HG02938 (cell line): ENCODE data around the gene VGLL4.

Source experiments
- ATAC-seq: cut with Tn5 transposase; IDR thresholded peaks from one replicate; pipeline ENCODE4 v1.9.1; 2021; ENCODE audit warnings: mild to moderate bottlenecking, moderate library complexity; ENCODE audit not compliant: unreplicated experiment

Gene VGLL4

DNA sequence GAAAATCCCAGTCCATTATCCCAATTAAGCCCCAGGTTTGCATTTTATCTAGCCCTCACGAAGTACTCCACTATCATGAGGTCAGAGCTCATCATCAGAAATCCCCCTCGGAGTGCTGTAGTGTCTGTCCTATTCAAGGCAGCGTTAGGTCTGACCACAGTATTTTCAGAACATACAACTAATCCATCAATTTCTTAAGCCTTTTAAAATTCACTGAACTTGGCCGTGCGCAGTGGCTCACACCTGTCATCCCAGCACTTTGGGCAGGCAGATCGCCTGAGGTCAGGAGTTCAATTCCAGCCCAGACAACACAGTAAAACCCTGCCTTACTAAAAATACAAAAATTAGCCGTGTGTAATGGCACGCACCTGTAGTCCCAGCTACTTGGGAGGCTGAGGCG is 11.9 kb downstream of the VGLL4 start:
- ATAC-seq = no peak

DNA sequence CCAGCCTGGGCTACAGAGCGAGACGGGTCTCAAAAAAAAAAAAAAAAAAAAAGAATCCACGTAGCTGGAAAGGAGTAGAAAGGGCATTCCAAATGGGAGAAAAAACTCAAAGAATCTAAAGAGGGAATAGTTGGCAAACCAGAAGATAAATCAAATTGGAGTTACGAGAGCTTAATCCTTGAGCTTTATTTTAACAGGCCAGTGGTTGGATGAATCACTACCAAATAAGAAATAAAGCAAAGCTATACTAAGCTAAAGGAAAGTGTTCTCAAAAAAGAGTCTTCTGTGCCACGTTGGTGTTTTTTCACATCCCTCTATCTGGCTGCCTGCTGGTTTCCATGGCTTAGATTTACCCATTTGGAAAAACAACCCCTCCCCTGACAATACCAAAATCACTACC is 14.0 kb downstream of the VGLL4 start:
- ATAC-seq = no peak

DNA sequence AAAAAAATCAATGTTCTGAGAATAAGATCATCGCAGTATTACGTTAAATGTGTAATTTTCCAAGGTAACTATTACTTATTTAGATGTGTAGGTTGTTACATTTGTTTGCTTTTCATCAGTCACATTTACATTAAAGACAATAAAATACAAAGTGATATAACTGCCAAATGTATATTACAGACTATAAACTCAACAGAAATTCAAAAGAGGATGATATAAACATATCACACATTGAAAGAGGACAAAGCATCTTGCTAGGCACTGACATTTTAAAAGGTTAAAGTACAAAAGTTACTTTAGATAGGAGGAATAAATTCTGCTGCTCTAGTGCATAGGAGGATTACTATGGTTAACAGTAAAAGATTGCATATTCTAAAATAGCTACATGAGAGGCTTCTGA is 16.1 kb downstream of the VGLL4 start:
- no peak for ATAC-seq

DNA sequence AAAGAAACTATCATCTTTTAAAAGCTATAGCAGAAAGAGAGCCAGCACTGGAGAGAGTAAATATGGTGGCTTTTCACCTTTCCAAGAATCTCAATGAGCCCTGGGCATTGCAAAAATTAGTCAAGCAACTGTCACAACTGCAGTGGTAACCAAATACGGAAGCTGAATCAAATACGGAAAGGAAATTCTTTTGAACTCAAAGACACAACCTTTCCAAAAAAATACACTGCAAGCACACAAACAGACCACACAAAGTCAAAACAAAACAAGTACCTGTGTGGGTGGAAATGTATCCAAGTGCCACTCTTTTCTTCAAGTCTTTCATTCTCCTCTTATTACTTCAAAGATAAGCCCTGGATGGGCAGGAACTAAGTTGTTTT is 17.6 kb downstream of the VGLL4 start:
- ATAC-seq = no peak

DNA sequence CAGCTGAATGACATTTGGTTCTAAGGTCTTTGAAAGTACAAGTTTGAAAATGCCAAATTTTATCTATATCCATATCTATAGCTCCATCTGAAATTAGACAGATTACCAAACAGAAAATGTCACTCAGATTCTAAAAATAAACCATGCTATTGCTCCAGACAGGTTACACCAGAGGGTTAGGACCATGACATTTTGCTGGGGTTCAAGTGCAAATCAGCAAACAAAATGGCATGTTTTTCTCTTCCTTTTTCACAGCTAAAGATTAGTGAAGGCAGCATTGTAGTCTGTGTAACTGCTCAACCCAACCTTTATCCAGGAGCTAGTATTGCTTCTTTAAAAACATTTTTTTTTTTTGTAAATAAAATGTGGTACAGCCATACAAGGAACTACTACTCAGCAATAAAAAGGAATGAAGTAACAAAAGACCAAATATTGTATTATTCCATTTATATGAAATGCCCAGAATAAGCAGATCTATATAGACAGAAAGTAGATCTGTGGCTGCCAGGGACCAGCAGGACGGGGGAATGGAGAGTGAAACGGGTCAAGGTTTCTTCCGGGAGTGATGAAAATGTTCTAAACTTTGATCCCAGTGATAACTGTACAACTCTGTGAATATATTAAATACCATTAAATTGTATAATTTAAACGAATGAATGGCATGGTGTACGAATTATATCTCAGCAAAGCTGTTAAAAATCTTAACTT is 18.2 kb downstream of the VGLL4 start:
- no peak for ATAC-seq

DNA sequence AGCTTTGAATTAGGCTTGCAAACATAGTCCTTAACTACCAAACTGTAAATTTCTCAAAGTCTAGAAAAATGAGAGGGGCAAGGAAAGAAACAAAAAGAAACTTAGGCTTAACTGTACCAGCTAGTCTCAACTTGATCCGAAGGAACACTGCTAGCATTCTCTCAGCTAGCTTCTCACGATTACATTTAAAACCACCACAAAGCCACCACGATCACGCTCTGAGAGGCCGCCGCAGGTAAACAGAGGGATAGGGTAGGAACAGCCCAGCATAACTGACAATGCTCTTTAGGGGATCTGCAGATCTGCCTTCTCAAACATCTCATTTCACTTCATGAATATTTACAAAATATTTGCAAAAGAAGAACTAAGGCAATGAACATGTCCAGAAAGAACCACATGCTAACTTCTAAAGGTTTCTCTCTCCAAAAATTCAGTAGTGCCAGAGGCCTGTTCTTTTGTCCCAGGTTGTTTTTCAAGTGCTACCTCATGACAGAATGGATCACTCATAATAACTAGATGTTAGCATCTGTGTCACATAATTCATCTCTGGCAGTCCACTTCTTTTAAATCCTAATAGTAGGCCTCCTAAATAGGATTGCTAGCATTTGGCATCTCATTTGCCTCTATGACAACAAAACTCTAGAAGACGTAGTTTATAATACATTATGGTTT is 18.9 kb downstream of the VGLL4 start:
- ATAC-seq = no peak

DNA sequence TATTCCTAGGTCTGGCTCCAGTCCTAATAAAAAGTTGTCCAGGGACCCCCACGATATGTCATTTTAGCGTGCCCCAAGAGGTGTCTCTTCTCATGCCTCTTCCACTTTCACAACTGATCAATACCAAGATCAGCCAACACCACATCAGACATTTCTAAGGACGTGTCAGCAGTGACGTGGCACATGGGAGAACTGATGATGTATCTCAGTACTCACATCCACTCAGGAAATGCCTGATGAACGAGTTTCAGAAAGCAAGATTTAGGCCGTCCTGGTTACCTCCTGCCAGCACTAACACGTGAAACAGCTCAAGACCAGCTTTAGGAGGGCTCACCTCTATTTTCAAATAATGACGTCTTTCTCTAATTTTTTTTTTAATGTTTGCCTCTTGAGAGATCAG is 19.6 kb downstream of the VGLL4 start:
- no peak for ATAC-seq

DNA sequence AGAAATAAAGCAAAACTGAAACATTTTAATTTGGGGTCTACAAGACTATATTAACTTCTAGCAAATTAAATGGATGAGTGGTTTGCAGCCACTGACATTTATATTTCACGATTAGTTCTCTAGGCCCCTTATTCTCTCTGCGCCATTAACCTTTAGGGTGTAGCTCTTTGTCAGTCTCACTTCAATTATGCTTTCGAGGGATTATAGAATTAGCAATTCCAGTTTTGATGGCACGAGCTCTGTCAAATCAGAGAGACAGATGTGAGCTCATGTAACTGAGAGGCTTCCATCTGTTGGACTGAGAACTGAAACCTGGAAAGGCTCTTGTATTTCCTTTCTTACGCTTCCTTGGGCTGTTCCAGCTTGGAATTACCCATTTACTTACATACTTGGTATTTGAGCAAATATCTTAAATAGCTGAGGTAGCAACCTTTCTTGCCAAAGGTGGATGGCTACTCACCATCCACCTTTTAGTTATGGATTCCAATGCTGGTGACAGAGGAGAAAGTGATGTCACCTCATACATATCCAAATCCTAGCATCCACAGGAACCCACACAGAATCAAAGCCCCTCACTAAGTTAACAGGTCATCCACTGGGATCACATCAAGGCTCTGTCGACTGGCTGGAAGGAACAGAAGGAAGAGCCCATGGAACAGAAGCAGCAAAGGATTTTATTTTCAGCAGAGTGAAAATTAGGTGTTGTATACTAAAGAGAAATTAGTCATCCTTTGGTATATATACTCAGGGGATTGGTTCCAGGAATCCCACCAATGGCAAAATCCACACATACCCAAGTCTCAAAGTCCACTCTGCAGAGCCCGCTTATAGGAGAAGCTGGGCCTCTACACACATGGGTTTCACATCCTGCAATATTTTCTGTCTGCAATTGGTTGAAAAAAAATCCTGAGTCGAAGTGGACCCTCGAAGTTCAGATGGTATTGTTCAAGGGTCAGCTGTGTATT is 20.8 kb downstream of the VGLL4 start:
- ATAC-seq = no peak

DNA sequence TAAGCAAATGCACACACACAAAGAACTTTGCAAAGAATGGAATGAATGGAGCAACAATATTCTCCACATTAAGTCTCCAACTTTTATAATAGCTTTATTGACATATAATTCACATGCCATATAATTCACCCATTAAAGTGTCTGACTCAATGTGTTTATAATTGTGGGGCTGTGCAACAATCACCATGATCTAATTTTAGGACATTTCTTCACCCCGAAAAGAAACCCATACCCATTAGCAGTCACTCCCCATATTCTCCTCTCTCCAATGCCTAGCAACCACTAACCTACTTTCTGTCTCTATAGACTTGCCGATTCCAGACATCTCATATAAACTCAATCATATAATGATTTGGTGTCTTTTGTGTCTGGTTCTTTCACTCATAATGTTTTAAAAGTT is 22.6 kb downstream of the VGLL4 start:
- ATAC-seq = no peak

DNA sequence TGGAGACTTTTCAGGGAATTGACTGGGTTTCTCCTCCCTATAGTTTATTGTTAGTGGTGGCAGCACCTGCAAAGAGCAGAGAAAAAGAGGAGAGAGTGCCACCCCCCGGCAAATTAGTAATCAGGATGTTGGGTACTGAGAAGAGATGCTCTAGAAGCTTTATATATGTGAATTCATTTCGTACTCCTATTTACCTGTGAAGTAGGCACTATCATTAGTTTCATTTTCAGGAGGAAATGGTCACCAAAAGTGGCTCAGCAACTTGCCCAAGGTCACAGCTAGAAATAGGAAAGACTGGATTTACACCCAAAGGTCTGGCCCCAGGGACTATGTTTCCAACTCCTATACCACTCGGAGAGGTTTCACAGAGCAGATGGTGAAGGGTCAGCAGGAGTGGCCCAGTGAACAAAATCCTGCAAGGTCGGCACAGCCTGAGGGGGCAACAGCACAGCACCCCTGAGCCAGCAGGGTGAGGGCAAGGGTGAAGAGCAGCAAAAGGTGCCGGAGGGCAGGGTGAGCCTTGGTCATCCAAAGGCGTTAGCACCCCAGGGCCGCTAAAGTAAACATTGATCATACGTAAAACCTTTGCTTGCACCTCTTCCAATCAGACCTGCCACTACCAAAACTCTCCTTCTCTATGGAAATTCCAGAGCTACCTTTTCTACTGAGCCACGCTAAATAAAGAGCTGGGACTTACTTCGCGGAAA is 23.6 kb downstream of the VGLL4 start:
- ATAC-seq = no peak

DNA sequence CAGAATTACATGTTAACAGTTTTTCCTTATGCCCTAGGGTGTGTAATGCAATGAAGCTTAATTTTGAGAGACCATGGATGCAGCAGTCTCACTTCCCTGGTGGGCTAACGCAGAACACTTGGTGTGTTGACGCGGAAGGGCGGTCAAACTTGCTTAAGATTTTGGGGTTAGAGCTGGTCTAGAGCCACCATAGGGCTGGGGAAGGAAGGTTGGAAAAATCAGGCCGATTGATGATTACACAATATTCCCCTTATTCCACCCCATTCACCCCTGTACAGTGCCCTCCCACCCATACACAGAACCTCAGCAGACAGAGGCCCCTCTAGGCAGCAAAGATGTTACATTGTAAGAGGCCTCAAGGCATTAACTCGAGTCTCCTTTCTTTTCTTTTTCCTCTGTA is 24.3 kb downstream of the VGLL4 start:
- ATAC-seq = no peak

DNA sequence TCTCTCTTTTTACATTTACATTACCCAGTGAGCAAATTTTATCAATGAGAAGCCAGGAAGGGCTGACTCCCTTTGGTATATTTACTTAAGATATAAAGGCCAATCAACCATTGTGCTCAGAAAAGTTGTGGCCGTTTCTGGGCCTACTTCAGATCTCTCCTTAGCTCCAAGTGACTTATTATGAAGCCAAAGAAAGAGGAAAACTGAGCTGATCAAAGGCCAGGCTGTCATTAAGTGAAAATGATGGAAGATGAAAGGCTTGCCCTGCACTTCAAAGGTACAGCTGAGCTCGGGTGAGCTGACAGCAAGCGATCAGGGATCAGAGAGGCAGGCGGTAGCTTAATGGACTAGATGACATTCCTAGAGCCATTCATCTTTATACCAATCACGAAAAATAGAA is 24.8 kb downstream of the VGLL4 start:
- no peak for ATAC-seq

DNA sequence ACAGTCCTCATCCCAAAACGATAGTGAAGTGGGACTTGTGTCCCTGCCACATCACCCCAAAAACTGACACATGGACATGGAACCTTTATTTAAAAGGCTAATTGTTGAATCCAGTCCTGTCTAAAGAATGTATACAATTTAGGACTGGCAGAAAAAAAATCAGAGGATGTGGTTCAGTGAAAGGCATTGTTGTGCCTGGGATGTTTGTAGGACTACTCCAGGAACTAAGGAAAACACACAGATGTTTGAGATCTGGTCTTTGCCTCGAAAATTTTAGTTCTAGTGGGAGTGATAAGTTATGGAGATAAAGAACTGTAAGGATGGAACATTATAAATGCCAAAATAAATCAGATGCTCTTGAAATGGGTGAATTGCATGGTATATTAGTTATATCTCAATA is 27.2 kb downstream of the VGLL4 start:
- ATAC-seq = no peak

DNA sequence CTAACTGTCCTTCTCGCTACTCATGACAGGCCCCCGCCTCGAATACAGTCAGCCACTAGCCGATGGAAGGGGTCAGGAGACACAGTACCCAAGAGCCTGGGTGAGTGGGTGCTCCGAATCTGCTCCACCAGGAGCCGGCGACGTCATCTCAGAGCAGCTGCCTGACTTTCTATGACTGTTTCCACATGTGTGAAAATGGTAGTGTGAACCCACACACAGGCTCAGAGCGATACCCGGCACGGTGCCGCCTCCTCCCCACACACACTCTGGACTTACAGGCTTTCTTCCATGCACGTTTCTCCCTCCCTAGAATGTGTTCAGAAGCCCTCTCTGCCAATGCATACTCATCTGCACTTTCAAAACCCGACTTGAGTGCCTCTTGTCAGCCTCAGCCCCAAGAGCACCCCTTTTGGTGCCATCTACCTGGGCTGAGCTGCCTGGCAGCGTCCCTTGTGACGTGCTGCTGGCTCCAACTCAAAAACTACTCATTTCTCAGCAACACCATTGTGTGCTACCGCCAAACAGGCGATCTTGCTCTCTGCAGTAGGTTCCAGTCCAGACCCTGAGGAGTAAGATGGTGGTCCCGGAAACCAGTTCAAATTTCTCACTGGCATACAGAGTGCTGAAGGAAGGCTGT is 29.7 kb downstream of the VGLL4 start:
- no peak for ATAC-seq

DNA sequence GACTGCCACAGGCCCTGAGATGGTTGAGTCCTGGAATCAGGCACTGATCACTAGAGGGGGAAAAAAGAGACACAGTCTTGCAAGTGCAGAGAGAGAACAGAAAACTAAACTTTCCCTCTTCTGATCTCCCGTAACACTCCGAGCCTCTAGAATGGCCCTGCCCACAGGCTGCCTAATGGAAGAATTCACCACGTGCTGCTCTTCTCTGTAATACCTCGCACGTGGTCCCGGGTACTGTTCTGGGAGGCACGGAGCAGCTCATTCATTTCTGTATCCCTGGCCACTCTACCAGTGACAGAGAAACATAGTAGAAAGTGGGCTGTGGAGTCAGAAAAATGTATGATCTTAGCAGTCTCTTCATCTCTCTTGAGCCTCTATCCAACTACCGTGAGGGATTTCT is 30.4 kb downstream of the VGLL4 start:
- no peak for ATAC-seq

DNA sequence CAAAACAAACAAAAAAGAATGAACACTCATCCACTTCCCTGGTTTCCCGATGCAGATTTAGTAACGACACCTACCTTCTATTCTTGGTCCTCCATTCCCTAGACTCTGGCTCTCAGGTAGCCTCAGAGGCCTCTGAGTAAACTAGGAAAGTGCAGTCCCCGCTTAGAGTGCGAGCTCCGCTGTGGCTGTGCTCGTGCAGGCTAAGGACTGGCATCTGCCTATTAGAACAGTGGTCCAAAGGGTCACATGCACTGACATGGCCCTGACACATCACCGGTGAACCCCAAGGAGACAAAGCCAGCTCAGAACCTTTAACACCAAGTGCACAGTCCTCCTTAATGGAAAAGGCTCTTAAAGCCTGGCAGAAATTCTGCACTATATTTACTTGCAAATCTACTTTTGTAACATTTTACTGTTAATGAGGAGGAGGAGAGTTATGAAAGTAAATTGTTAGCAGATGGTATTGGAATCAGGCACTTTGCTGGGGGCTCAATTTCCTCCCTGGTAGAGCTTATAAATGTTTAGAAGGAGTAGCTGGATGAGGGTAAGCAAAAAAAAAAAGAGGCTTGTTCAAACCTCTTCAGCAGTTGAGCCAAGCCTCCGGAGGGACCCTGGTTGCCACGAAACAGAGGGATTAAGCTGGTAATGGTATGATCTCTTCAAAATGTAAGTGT is 31.1 kb downstream of the VGLL4 start:
- ATAC-seq = no peak

DNA sequence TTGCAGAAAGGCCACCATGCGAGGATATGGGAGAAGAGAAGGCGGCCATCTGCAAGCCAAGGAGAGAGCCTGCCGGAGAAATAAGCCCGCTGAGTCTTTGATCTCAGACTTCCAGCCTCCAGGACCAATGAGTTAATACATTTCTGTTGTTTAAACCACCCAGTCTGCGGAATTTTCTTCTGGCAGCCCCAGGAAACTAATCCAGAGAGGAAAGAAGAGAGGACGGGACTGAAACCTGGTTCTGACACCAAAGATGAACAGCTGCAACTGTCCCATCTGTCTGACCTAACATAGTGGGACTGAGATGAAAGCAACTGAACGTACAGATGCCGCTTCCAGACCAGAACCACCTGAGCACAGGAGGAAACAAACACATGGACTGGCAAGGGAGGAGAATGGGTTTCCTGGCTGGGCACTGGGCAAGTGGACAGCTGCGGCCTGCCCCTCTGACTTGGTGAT is 32.3 kb downstream of the VGLL4 start:
- no peak for ATAC-seq

DNA sequence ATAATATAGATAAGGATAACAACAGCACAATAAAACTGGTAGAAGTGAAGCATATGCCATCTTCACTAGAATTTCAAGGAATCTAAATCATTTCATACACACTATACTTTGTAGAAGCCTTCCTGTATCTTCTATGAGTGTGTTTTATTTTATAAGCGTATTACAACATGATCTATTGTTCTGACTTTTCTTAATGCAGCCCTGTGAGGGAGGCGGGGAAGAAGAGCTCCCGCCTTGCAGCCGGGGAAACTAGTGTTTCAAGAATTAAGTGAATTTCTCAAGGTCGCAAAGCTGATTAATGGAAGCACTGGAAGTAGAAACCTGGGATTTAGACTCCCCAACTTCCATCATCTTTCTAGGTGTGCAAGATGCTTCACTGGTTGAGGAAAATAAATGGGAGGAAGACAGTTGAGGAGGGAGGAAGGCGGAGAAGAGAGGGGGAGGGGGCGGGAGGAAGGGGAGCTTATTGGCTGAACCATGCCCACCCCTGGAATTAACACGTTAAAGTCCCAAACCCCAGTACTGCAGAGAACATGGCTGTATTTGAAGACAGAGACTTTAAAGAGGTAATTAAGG is 32.9 kb downstream of the VGLL4 start:
- no peak for ATAC-seq

DNA sequence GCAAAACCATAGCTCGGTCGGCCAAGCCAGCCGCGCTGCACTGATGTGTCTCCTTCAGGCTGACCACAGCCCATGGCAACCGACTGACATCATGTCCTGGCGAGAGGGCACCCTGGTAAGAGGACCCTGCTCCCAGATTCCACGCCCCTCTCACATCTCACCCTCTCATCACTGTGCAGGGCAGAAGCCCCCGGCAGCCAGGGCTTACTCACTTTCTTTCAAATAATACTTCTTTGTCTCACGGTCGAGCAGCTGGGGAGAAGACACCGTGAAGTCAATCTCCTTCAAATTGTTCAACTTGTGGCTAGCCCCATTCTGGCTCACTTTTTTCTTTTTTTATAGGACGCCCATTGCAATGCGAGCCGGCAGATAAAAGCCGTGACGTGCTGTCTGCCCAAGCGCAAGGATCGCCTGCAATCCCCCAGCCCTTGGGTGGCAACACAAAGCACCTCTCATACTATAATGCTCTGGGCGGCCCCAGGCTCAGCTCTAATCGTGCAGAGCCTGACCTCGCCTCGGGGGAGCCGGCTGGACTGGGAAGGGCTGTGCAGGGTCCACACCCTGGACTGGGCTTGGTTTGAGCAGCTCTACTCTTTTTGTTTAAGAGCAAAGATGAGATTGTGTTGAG is 33.6 kb downstream of the VGLL4 start:
- ATAC-seq = no peak
